ENCODE measurements around the gene MEX3C. TPM values are rescaled to one million over a fixed set of nuclear protein-coding genes. Genes with fewer than 3 reads are reported as not detected.

MEX3C gene
- total and polyA plus RNA-seq, 5 donors from 2014 or later, result 6.4 to 84.3 (median 10.2) TPM

DNA sequence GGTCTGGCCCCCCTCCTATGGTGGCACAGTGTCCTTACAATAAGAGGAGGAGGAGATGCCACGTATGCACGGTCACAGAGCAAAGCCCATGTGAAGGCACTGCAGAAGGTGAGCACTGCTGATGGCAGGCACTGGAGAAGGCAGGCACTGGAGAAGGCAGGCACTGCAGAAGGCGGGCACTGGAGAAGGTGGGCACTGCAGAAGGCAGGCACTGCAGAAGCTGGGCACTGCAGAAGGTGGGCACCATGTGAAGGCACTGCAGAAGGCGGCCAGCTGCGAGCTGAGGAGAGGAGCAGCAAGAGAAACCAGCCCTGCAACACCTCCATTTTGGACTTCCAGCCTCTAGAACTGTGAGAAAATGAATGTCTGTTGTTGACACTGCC lies 46.3 kb downstream of the MEX3C start:
- peaks cover 36% of the 10 kb centered on the region for H3K4me1 ChIP-seq (ENCODE audit: control insufficient read depth, insufficient read depth, low read length, poor library complexity, severe bottlenecking)
- Mint-ChIP-seq H3K4me3 (peak overlapping the region in 2 of 4 donors; percentile 59 to 86), H3K9me3 (peaks cover 0 to 2% (median 0%) of the 10 kb centered on the region in 7 donors), H3K27me3 (peaks cover 8% of the 10 kb centered on the region), H3K27ac (peak overlapping the region; percentile 91 to 99 (median 94)), H3K36me3 (no peaks in the 10 kb centered on the region), H3K4me1 (peaks cover 20 to 54% (median 35%) of the 10 kb centered on the region in 4 donors)
- ATAC-seq (ENCODE audit: low read depth in 2 of 2) (no peak), DNase-seq (no peak)
- peak overlapping the region; percentile 85 for H3K27ac ChIP-seq (ENCODE audit: insufficient read depth, low read length, poor library complexity, severe bottlenecking)
- H3K4me3 ChIP-seq (ENCODE audit: low read depth, low read length), result peak overlapping the region; percentile 80
- no peaks in the 10 kb centered on the region for H3K9me3 ChIP-seq (ENCODE audit: control insufficient read depth in 2 of 2, low read length in 2 of 2)
- no peaks in the 10 kb centered on the region for H3K27me3 ChIP-seq (ENCODE audit: control insufficient read depth, insufficient read depth, low read length)
- no peaks in the 10 kb centered on the region for H3K36me3 ChIP-seq (ENCODE audit: control insufficient read depth, insufficient read depth, low read length)

DNA sequence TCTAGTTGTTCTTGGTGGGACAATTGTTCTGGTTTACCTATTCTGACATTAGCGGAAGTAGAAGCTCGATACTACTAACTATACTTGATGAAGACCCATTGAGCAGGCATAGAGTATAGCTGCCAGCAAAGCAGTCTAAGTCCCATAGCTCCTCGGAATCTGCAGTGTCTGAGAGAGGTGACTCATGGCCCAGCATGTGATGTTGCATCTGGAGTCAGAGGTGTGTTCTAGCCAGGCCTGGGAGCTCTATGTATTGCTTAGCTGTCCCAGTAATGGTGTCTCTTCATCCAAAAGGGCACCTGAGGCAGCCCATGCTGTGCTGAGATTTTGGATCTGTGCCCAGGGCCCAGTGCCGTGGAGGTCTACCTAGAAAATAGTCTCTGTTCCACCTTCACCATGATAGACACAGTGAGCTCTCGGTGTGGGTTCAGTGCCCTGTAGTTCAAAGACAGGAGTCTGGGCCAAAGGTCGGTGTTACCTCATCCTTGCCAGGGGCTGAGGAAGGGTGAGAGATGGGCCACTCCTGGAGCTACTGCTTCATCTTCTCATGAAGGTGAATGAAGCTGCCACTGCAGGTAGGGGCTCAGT lies 47.3 kb downstream of the MEX3C start:
- no peaks in the 10 kb centered on the region for H3K27me3 ChIP-seq (ENCODE audit: control insufficient read depth, insufficient read depth, low read length)
- H3K4me1 ChIP-seq (ENCODE audit: control insufficient read depth, insufficient read depth, low read length, poor library complexity, severe bottlenecking), result peaks cover 36% of the 10 kb centered on the region
- peak overlapping the region; percentile 37 to 83 (median 53) for H3K27ac Mint-ChIP-seq
- ATAC-seq (ENCODE audit: low read depth in 2 of 2), result peak; percentile 16 to 36
- H3K9me3 Mint-ChIP-seq, result peaks cover 0 to 3% (median 0%) of the 10 kb centered on the region in 7 donors
- peaks cover 8% of the 10 kb centered on the region for H3K27me3 Mint-ChIP-seq
- H3K4me3 ChIP-seq (ENCODE audit: low read depth, low read length), result no peak overlapping the region
- no peaks in the 10 kb centered on the region for H3K36me3 Mint-ChIP-seq
- H3K4me1 Mint-ChIP-seq, result peaks cover 20 to 51% (median 35%) of the 10 kb centered on the region in 4 donors
- no peaks in the 10 kb centered on the region for H3K9me3 ChIP-seq (ENCODE audit: control insufficient read depth in 2 of 2, low read length in 2 of 2)
- no peaks in the 10 kb centered on the region for H3K36me3 ChIP-seq (ENCODE audit: control insufficient read depth, insufficient read depth, low read length)
- H3K4me3 Mint-ChIP-seq, result peak overlapping the region in 3 of 4 donors; percentile 1 to 29 (median 10)
- DNase-seq, result peak in 1 of 3 donors; percentile 59
- H3K27ac ChIP-seq (ENCODE audit: insufficient read depth, low read length, poor library complexity, severe bottlenecking), result no peak overlapping the region

DNA sequence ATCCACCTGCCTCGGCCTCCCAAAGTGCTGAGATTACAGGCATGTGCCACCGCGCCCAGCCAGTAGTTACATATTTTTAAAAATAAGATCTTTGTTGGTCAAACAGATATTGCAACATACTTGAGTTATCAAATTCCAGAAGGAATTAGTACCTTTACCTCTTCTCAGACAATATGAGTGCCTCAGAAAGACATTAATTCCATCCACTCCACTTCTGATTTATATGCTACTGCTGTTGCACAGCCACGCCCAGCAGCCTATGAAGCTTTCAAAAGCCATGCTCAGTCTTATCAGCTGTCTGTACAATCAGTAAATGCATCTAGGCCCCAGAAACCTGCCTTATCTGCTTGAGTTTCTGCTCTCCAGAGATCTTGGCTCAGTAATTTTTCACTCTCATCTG lies 47.8 kb downstream of the MEX3C start:
- Mint-ChIP-seq H3K4me1 (peaks cover 20 to 47% (median 34%) of the 10 kb centered on the region in 4 donors), H3K4me3 (peak overlapping the region in 2 of 4 donors; percentile 1 to 29), H3K27me3 (peaks cover 8% of the 10 kb centered on the region), H3K9me3 (peaks cover 0 to 3% (median 0%) of the 10 kb centered on the region in 7 donors), H3K27ac (peak overlapping the region in 2 of 3 donors; percentile 37 to 83), H3K36me3 (no peaks in the 10 kb centered on the region)
- ATAC-seq (ENCODE audit: low read depth in 2 of 2), result no peak
- H3K27me3 ChIP-seq (ENCODE audit: control insufficient read depth, insufficient read depth, low read length), result no peaks in the 10 kb centered on the region
- peak in 1 of 3 donors; percentile 46 for DNase-seq
- no peaks in the 10 kb centered on the region for H3K9me3 ChIP-seq (ENCODE audit: control insufficient read depth in 2 of 2, low read length in 2 of 2)
- H3K4me3 ChIP-seq (ENCODE audit: low read depth, low read length), result no peak overlapping the region
- no peaks in the 10 kb centered on the region for H3K36me3 ChIP-seq (ENCODE audit: control insufficient read depth, insufficient read depth, low read length)
- H3K4me1 ChIP-seq (ENCODE audit: control insufficient read depth, insufficient read depth, low read length, poor library complexity, severe bottlenecking), result peaks cover 34% of the 10 kb centered on the region
- H3K27ac ChIP-seq (ENCODE audit: insufficient read depth, low read length, poor library complexity, severe bottlenecking), result no peak overlapping the region

DNA sequence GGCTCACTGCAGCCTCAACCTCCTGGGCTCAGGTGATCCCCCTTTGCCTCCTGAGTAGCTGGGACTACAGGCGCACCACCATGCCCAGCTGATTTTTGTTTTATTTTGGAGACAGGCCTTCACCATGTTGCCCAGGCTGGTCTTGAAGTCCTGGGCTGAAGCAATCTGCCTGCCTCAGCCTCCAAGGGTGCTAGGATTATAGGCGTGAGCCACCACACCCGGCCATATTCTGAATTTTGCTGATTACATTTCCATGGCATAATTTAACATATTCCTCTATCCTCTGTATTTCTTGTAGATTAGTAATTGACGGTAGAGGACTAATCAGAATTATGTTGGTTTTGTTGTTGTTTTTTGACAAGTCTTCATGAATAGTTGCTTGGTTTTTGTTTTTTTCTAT lies 50.6 kb downstream of the MEX3C start:
- no peaks in the 10 kb centered on the region for H3K36me3 ChIP-seq (ENCODE audit: control insufficient read depth, insufficient read depth, low read length)
- H3K4me3 ChIP-seq (ENCODE audit: low read depth, low read length), result no peak overlapping the region
- H3K36me3 Mint-ChIP-seq, result no peaks in the 10 kb centered on the region
- H3K27me3 ChIP-seq (ENCODE audit: control insufficient read depth, insufficient read depth, low read length), result no peaks in the 10 kb centered on the region
- peaks cover 6 to 20% (median 13%) of the 10 kb centered on the region in 4 donors for H3K4me1 Mint-ChIP-seq
- H3K4me1 ChIP-seq (ENCODE audit: control insufficient read depth, insufficient read depth, low read length, poor library complexity, severe bottlenecking), result peaks cover 6% of the 10 kb centered on the region
- no peak overlapping the region for H3K27ac Mint-ChIP-seq
- no peaks in the 10 kb centered on the region for H3K9me3 ChIP-seq (ENCODE audit: control insufficient read depth in 2 of 2, low read length in 2 of 2)
- H3K4me3 Mint-ChIP-seq, result no peak overlapping the region
- H3K27me3 Mint-ChIP-seq, result peaks cover 8% of the 10 kb centered on the region
- ATAC-seq (ENCODE audit: low read depth in 2 of 2), result no peak
- no peak for DNase-seq
- peaks cover 0 to 3% (median 0%) of the 10 kb centered on the region in 7 donors for H3K9me3 Mint-ChIP-seq
- no peak overlapping the region for H3K27ac ChIP-seq (ENCODE audit: insufficient read depth, low read length, poor library complexity, severe bottlenecking)

DNA sequence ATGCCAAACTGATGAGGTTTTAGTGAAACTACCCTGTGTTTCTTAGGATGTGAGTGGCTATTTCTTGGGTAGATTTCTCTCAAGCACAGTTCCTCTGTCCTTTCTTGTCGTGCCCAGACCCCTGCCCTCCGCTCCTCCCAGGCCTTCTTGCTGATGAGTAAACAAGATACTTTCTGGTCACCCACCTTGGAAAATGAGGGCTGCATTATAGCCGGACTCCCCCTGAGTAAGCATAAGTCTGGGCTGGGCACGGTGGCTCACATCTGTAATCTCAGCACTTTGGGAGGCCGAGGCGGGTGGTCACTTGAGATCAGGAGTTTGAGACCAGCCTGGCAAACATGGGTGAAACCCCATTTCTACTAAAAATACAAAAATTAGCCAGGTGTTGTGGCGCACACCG lies 58.5 kb downstream of the MEX3C start:
- no peaks in the 10 kb centered on the region for H3K27me3 Mint-ChIP-seq

DNA sequence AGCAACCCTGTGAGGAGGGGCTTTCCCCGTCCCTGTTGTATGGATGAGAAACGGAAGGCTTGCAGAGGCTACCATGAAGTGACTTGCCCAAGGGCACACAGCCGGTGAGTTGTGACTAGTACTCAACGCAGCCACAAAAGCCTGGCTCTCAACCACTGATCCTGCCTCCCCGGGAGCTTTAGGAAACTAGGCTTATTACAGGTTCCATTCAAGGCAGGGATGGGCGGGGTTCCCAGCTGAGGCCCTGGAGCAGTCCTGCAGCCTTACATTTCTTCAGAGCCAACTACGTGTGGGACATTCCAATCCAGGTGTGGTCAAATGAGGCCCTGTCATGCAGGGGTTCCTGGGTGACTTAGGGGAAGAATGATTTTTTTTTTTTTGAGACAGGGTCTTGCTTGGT lies 59.6 kb downstream of the MEX3C start:
- Mint-ChIP-seq H3K4me1 (peaks cover 0 to 5% (median 0%) of the 10 kb centered on the region in 4 donors), H3K9me3 (peaks cover 0 to 2% (median 0%) of the 10 kb centered on the region in 7 donors), H3K36me3 (no peaks in the 10 kb centered on the region), H3K27me3 (no peaks in the 10 kb centered on the region), H3K4me3 (no peak overlapping the region), H3K27ac (no peak overlapping the region)
- no peaks in the 10 kb centered on the region for H3K36me3 ChIP-seq (ENCODE audit: control insufficient read depth, insufficient read depth, low read length)
- DNase-seq (no peak), ATAC-seq (ENCODE audit: low read depth in 2 of 2) (no peak)
- no peaks in the 10 kb centered on the region for H3K4me1 ChIP-seq (ENCODE audit: control insufficient read depth, insufficient read depth, low read length, poor library complexity, severe bottlenecking)
- no peaks in the 10 kb centered on the region for H3K27me3 ChIP-seq (ENCODE audit: control insufficient read depth, insufficient read depth, low read length)
- no peaks in the 10 kb centered on the region for H3K9me3 ChIP-seq (ENCODE audit: control insufficient read depth in 2 of 2, low read length in 2 of 2)
- H3K27ac ChIP-seq (ENCODE audit: insufficient read depth, low read length, poor library complexity, severe bottlenecking), result no peak overlapping the region
- H3K4me3 ChIP-seq (ENCODE audit: low read depth, low read length), result no peak overlapping the region

More for the DNA sequence above, 58.5 kb downstream of the MEX3C start:
- no peak overlapping the region for H3K27ac ChIP-seq (ENCODE audit: insufficient read depth, low read length, poor library complexity, severe bottlenecking)
- H3K9me3 ChIP-seq (ENCODE audit: control insufficient read depth in 2 of 2, low read length in 2 of 2), result no peaks in the 10 kb centered on the region
- ATAC-seq (ENCODE audit: low read depth in 2 of 2) (no peak), DNase-seq (no peak)
- peaks cover 0 to 2% (median 0%) of the 10 kb centered on the region in 7 donors for H3K9me3 Mint-ChIP-seq
- no peaks in the 10 kb centered on the region for H3K4me1 ChIP-seq (ENCODE audit: control insufficient read depth, insufficient read depth, low read length, poor library complexity, severe bottlenecking)
- no peaks in the 10 kb centered on the region for H3K36me3 ChIP-seq (ENCODE audit: control insufficient read depth, insufficient read depth, low read length)
- no peak overlapping the region for H3K4me3 ChIP-seq (ENCODE audit: low read depth, low read length)
- H3K4me1 Mint-ChIP-seq, result peaks cover 0 to 5% (median 0%) of the 10 kb centered on the region in 4 donors
- H3K36me3 Mint-ChIP-seq, result no peaks in the 10 kb centered on the region
- H3K27me3 ChIP-seq (ENCODE audit: control insufficient read depth, insufficient read depth, low read length), result no peaks in the 10 kb centered on the region
- H3K27ac Mint-ChIP-seq, result no peak overlapping the region
- H3K4me3 Mint-ChIP-seq, result no peak overlapping the region

DNA sequence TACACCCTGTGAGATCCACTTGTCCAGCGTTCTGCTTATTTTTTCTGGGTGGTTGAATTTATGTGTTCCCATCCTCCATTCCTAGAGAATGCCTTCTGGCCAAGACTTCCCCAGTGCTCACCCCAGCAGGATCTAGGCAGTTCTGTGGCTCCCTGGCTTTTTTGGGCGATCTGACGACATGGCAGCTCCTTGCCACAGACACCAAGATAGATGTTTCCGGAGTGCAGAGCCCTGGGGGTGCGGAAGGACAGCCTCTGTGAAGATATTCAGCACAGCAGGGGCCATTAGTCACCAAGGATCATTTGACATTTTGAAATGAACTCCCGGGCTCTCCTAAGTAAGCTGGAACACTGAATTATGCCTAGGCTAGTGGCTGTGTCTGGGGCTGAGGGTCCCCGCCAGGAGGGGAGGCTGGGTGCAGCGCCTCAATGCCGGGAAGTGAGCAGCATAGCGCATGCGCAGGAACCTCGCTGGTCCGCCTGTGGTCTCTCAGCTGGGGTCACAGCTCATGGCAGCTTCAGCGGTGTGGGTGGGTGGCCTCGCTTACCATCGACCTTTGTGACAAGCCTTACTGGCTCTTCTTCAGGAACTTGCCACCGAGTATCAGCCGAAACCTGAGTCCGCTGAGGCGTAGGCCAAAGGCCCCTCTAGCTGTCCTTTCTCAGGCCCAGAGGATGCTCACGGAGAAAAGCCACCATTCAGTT lies 60.3 kb downstream of the MEX3C start:
- Histone ChIP-seq H3K36me3 (ENCODE audit: control insufficient read depth, insufficient read depth, low read length) (no peaks in the 10 kb centered on the region), H3K27ac (ENCODE audit: insufficient read depth, low read length, poor library complexity, severe bottlenecking) (no peak overlapping the region), H3K27me3 (ENCODE audit: control insufficient read depth, insufficient read depth, low read length) (no peaks in the 10 kb centered on the region), H3K4me3 (ENCODE audit: low read depth, low read length) (no peak overlapping the region), H3K4me1 (ENCODE audit: control insufficient read depth, insufficient read depth, low read length, poor library complexity, severe bottlenecking) (no peaks in the 10 kb centered on the region), H3K9me3 (ENCODE audit: control insufficient read depth in 2 of 2, low read length in 2 of 2) (no peaks in the 10 kb centered on the region)
- peaks cover 0 to 2% (median 0%) of the 10 kb centered on the region in 7 donors for H3K9me3 Mint-ChIP-seq
- no peak overlapping the region for H3K4me3 Mint-ChIP-seq
- peaks cover 0 to 5% (median 0%) of the 10 kb centered on the region in 4 donors for H3K4me1 Mint-ChIP-seq
- no peaks in the 10 kb centered on the region for H3K36me3 Mint-ChIP-seq
- DNase-seq (no peak), ATAC-seq (ENCODE audit: low read depth in 2 of 2) (no peak)
- H3K27ac Mint-ChIP-seq, result no peak overlapping the region
- H3K27me3 Mint-ChIP-seq, result no peaks in the 10 kb centered on the region

Data from CD4-positive, CD25-positive, alpha-beta regulatory T cell (primary cell).